Body of pancreas (tissue), 4 donors: Measurements from ENCODE around the gene KPNA3. TPM values are rescaled to one million over a fixed set of nuclear protein-coding genes. Genes with fewer than 3 reads are reported as not detected.
A peak's percentile ranks its signal among the peaks of the same experiment; 100 is the strongest.

Experiments used
- ATAC-seq: fragments of 150-250 bp; one replicate; pipeline ENCODE4 v1.9.1; 2016
- DNase-seq, 4 donors: peaks; one replicate each; pipeline ENCODE4 v3.0.0-alpha.2; 2019
- H3K27ac ChIP-seq, 4 donors: fragments of 200-600 bp; sonication (generic); 1 replicate in 3 of 4; 2 replicates in 1 of 4; pipeline versions ENCODE4 v1.5.1 to v1.6.1; 2016 to 2019; ENCODE audit warnings: mild to moderate bottlenecking in 1 of 4, mixed read lengths in 1 of 4, moderate library complexity in 1 of 4
- H3K27me3 ChIP-seq, 2 donors: fragments of 200-600 bp; sonication (generic); one replicate each; pipeline ENCODE4 v1.6.0; 2016; ENCODE audit warnings: mild to moderate bottlenecking in 1 of 2
- H3K36me3 ChIP-seq, 2 donors: fragments of 200-600 bp; sonication (generic); replicated peaks in 1 of 2; 2 replicates each; pipeline ENCODE4 v1.5.1; 2016; ENCODE audit warnings: low read depth in 2 of 2; ENCODE audit not compliant: insufficient read depth in 1 of 2
- H3K4me1 ChIP-seq: fragments of 200-600 bp; sonication (generic); one replicate; pipeline ENCODE4 v1.6.0; 2016
- H3K4me3 ChIP-seq, 2 donors: fragments of 200-600 bp; sonication (generic); 1 replicate in 1 of 2; 2 replicates in 1 of 2; pipeline ENCODE4 v1.5.1; 2016 to 2019
- H3K9me3 ChIP-seq, 3 donors: fragments of 200-600 bp; sonication (generic); 1 replicate in 2 of 3; 2 replicates in 1 of 3; pipeline ENCODE4 v1.5.1; 2016
- POLR2A ChIP-seq, 3 donors: fragments of 450-650 bp; IDR thresholded peaks; one replicate each; pipeline ENCODE4 v1.6.1; 2016; ENCODE audit warnings: antibody characterized with exemption in 3 of 3, mild to moderate bottlenecking in 2 of 3
- WGBS, 2 donors: methylation state at CpG; one replicate each; pipeline ENCODE4 v1.1.5; 2017; 5-methylcytosine and 5-hydroxymethylcytosine counted together
- intact Hi-C: fragments of 100-400 bp; cut with DNase I; formaldehyde crosslinking; loops from one replicate; pipeline ENCODE4 v1.15.1; 2023
- total RNA-seq, 2 donors: library from RNA; depleted of rRNA; stranded (reverse); fragments of >200 nt; gene quantifications; one replicate each; pipeline ENCODE4 v1.1.0, GENCODE V29; 2016
- TF ChIP-seq, protein P1 (sequence below), 7 experiments: fragments of 450-650 bp in 4 of 7; fragments of 200-600 bp in 3 of 7; sonication (generic) in 3 of 7; IDR thresholded peaks; one replicate each; pipeline ENCODE4 v1.5.1; 2016 to 2019; ENCODE audit warnings: antibody characterized with exemption in 7 of 7

KPNA3 gene
- total RNA-seq, 2 donors from 2014 or later = 6.3 to 10.9 TPM

DNA sequence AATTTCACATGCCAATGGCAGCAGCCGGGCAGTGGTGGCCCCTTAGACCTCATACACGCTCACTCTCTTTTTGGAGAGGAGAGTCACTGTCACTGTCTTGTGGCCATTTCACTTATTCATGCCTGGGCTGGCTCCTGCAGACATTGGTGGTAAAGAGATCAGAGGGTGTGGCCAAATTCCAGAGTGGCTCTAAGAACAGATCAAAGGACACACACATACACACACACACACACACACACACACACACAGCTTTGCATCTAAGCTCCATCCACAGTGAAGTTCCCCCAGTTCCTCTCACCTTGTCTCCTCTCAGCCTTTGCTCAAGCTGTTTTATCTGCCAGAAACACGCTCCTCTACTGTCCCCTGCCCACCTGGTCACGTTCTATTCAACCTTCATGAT, 46.5 kb upstream of the KPNA3 start:
- no peaks in the 10 kb centered on the region for H3K36me3 ChIP-seq
- no peak overlapping the region for H3K27ac ChIP-seq
- no peak overlapping the region for H3K4me3 ChIP-seq
- H3K4me1 ChIP-seq = peaks cover 9% of the 10 kb centered on the region
- WGBS, 2 donors = 76 to 86% methylated on average over 4 of the region's 4 CpGs
- H3K27me3 ChIP-seq = no peaks in the 10 kb centered on the region
- intact Hi-C loops = no loop called here
- ATAC-seq (no peak), DNase-seq (no peak)
- H3K9me3 ChIP-seq = no peaks in the 10 kb centered on the region
- TF ChIP-seq, protein P1, sequence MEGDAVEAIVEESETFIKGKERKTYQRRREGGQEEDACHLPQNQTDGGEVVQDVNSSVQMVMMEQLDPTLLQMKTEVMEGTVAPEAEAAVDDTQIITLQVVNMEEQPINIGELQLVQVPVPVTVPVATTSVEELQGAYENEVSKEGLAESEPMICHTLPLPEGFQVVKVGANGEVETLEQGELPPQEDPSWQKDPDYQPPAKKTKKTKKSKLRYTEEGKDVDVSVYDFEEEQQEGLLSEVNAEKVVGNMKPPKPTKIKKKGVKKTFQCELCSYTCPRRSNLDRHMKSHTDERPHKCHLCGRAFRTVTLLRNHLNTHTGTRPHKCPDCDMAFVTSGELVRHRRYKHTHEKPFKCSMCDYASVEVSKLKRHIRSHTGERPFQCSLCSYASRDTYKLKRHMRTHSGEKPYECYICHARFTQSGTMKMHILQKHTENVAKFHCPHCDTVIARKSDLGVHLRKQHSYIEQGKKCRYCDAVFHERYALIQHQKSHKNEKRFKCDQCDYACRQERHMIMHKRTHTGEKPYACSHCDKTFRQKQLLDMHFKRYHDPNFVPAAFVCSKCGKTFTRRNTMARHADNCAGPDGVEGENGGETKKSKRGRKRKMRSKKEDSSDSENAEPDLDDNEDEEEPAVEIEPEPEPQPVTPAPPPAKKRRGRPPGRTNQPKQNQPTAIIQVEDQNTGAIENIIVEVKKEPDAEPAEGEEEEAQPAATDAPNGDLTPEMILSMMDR (IDR thresholded peaks at IDR 0.05) = no peak
- no peak for TF ChIP-seq POLR2A (IDR thresholded peaks at IDR 0.05)

DNA sequence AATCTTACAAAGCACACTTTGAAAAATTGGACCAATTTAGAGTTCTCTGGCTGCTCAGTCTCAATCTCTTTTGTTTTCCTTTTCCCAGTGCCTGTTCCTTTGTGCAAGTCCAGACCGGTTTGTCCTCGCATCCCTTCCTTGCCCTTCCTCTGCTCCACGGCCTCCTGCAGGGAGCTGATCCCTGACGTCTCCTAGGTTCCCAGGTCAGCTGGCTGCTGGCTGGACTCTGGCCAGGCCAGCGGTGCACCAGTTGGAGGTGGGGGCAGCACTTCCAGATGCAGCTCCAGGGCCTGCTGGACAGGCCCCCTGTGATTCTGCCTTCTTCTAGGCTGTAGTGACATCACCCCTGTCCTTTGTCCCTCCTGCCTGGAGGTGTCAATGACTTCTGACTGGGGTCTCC, 44.0 kb upstream of the KPNA3 start:
- H3K36me3 ChIP-seq = no peaks in the 10 kb centered on the region
- ATAC-seq (peak; percentile 55), DNase-seq (peak in 3 of 4 donors; percentile 17 to 43 (median 36))
- no peak overlapping the region for H3K4me3 ChIP-seq
- TF ChIP-seq, protein P1 (IDR thresholded peaks at IDR 0.05) = no peak
- TF ChIP-seq POLR2A (IDR thresholded peaks at IDR 0.05) = no peak
- H3K9me3 ChIP-seq = no peaks in the 10 kb centered on the region
- no peak overlapping the region for H3K27ac ChIP-seq
- peaks cover 9% of the 10 kb centered on the region for H3K4me1 ChIP-seq
- WGBS, 2 donors = 28 to 33% methylated on average over 5 of the region's 5 CpGs
- no peaks in the 10 kb centered on the region for H3K27me3 ChIP-seq
- intact Hi-C loops = no loop called here

GRCh38 chr13:49833402-49833801, 40.9 kb upstream of the KPNA3 start:
- Histone ChIP-seq H3K4me3 (no peak overlapping the region), H3K9me3 (no peaks in the 10 kb centered on the region), H3K4me1 (peaks cover 9% of the 10 kb centered on the region), H3K27me3 (no peaks in the 10 kb centered on the region), H3K36me3 (no peaks in the 10 kb centered on the region), H3K27ac (no peak overlapping the region)
- ATAC-seq (no peak), DNase-seq (no peak)
- intact Hi-C loops = no loop called here
- no peak for TF ChIP-seq POLR2A (IDR thresholded peaks at IDR 0.05)
- TF ChIP-seq, protein P1 (IDR thresholded peaks at IDR 0.05) = no peak
- WGBS, 2 donors = 92 to 94% methylated on average over 5 of the region's 5 CpGs

- Histone ChIP-seq H3K9me3 (no peaks in the 10 kb centered on the region), H3K36me3 (no peaks in the 10 kb centered on the region), H3K27me3 (no peaks in the 10 kb centered on the region), H3K27ac (no peak overlapping the region), H3K4me1 (peaks cover 5% of the 10 kb centered on the region), H3K4me3 (no peak overlapping the region)
- DNase-seq (no peak), ATAC-seq (no peak)
- intact Hi-C loops = no loop called here
- whole genome bisulfite sequencing, 2 donors = 26 to 44% methylated on average over 4 of the region's 4 CpGs
- TF ChIP-seq, protein P1 (IDR thresholded peaks at IDR 0.05) = no peak
- TF ChIP-seq POLR2A (IDR thresholded peaks at IDR 0.05) = no peak
Observed at GRCh38 chr13:49831455-49831854, 39.0 kb upstream of the KPNA3 start.

- 41 to 51% methylated on average over 3 of the region's 3 CpGs for WGBS, 2 donors
- H3K9me3 ChIP-seq = no peaks in the 10 kb centered on the region
- H3K4me3 ChIP-seq = no peak overlapping the region
- H3K27me3 ChIP-seq = no peaks in the 10 kb centered on the region
- TF ChIP-seq, protein P1 (IDR thresholded peaks at IDR 0.05) = no peak
- TF ChIP-seq POLR2A (IDR thresholded peaks at IDR 0.05) = no peak
- ATAC-seq (no peak), DNase-seq (no peak)
- H3K27ac ChIP-seq = no peak overlapping the region
- no peaks in the 10 kb centered on the region for H3K4me1 ChIP-seq
- intact Hi-C loops = no loop called here
- H3K36me3 ChIP-seq = no peaks in the 10 kb centered on the region
Observed at GRCh38 chr13:49830721-49831120, 38.2 kb upstream of the KPNA3 start.
